ENCODE results near the gene FAM83F.

DNA sequence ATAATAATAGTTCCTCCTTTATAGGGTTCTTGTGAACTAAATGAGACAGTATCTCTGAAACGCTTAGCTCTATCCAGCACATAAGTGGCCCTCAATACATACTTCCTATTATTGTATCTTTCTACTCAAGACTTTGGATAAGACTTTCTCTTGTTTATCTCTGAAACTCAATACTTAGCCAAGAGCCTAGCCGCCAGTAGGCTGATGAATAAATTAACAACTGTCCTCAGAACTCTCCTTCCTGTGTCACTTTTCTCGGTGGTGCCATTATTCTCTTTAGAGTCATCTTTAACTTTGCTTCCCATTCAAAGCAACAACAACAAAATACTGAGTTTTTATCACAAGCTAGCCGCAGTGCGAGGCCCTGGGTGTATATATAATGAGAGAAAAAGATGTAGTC, 86.9 kb downstream of the FAM83F start:
- TF ChIP-seq, protein P1, sequence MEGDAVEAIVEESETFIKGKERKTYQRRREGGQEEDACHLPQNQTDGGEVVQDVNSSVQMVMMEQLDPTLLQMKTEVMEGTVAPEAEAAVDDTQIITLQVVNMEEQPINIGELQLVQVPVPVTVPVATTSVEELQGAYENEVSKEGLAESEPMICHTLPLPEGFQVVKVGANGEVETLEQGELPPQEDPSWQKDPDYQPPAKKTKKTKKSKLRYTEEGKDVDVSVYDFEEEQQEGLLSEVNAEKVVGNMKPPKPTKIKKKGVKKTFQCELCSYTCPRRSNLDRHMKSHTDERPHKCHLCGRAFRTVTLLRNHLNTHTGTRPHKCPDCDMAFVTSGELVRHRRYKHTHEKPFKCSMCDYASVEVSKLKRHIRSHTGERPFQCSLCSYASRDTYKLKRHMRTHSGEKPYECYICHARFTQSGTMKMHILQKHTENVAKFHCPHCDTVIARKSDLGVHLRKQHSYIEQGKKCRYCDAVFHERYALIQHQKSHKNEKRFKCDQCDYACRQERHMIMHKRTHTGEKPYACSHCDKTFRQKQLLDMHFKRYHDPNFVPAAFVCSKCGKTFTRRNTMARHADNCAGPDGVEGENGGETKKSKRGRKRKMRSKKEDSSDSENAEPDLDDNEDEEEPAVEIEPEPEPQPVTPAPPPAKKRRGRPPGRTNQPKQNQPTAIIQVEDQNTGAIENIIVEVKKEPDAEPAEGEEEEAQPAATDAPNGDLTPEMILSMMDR (conservative IDR thresholded peaks at IDR 0.05), result no peak
- TF ChIP-seq EZH2 (IDR thresholded peaks at IDR 0.05; ENCODE audit: low read depth), result no peak
